GM08714 (cell line): ENCODE data around the gene DNM3.
"Not testable (repeated sequence)": the region's sequence is repeated elsewhere in the genome, so short reads cannot be mapped to it uniquely, and the experiment has no call there.

Experiments used
- H3K4me3 ChIP-seq: fragments of 200-500 bp; sonication (Bioruptor generic); 2 replicates; pipeline ENCODE4 v1.5.1; 2014; ENCODE audit warnings: mild to moderate bottlenecking, low read length, inconsistent platforms
- ZNF274 ChIP-seq: IDR thresholded peaks from 2 replicates; pipeline ENCODE4 v1.6.1; 2012; ENCODE audit warnings: mild to moderate bottlenecking, low read depth, low read length

The DNM3 gene

DNA sequence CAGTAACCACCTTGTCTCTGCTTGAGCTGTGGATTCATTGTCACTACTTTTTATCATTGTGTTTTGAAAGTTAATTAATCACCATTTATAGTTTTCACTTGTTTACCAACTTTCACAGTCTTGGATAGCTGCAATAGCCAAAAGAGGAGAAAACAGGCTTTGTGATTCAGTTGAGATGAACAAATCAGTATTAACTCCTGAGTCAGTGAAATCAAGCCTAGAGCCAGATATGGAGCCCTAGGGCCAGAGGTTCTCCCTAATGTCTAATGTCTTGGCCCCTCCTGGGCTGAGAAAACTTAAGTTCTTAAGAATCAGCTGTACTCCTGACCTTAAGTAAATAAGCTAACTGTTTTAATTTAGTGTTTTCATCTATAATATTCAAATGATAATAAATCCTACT is 228.8 kb downstream of the DNM3 start:
- no peak overlapping the region for H3K4me3 ChIP-seq
- TF ChIP-seq ZNF274: no peak

DNA sequence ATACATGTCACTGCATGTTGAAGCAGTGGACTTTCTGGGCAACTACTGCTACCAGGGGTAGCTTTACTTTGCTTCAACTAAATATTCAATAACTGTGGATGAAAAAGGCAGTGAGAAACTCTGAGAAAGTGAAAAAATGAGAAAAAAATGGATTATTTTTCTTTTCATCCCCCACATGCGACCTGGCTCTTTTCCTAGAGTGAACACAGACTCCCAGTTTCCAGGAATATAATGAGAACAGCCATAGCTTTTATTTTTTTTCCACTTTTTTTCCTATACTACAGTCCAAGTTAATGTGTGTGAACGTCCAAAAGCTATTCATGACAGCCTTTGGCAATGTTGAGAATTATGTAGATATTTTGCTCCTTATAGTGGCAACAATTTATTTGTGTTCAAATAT is 230.4 kb downstream of the DNM3 start:
- no peak overlapping the region for H3K4me3 ChIP-seq
- TF ChIP-seq ZNF274: no peak

DNA sequence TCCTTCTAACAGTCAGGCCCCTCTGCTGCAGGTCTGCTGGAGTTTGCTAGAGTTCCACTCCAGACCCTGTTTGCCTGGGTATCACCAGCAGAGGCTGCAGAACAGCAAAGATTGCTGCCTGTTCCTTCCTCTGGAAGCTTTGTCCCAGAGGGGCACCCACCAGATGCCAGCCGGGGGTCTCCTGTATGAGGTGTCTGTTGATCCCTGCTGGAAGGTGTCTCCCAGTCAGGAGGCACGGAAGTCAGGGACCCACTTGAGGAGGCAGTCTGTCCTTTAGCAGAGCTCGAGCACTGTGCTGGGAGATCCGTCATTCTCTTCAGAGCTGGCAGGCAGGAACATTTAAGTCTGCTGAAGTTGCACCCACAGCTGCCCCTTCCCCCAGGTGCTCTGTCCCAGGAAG is 238.6 kb downstream of the DNM3 start:
- not testable (repeated sequence) for H3K4me3 ChIP-seq

DNA sequence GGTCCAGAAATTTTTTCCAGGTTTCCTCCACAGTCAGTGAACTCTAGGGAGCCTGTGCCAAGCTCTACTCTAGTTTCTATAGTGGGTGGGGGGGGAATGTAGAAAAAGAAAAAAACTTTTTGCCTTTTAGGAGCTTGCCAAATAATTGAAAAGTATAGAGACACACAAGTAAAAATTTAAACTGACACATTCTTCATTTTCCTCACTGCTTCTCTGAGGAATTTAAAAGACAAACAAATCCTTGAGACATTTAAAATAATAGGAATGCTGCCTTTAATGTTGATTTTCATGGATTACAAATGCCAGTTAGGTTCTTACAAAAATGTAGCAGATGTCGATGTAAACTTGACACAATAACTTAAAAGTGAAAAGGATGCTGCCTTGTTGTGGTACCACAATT is 241.9 kb downstream of the DNM3 start:
- TF ChIP-seq ZNF274: no peak
- no peak overlapping the region for H3K4me3 ChIP-seq

DNA sequence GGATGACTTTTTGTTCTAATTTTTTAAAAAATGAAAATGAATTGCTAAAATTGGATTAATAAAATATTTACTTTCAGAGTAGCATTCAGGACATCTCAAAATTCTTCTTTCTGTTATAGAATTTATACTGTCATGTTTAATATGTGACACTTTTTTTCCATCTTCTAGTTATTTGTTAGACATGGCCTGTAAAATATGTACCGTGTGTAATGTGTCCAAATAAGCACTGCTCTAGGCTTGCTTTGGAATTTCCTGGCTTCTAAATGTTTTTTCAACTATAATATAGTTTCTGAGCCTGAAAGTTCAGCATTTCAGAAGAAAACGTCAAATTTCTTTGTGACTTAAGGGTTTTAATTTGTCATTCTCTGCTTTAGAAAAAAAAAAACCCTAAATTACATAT is 243.6 kb downstream of the DNM3 start:
- no peak overlapping the region for H3K4me3 ChIP-seq
- TF ChIP-seq ZNF274: no peak

- TF ChIP-seq ZNF274: no peak
- H3K4me3 ChIP-seq: no peak overlapping the region
These were observed 244.0 kb downstream of the DNM3 start for GRCh38 chr1:172085317-172085716.

- TF ChIP-seq ZNF274: no peak
- H3K4me3 ChIP-seq: no peak overlapping the region
These were observed 244.8 kb downstream of the DNM3 start for GRCh38 chr1:172086137-172086536.

GRCh38 chr1:172088256-172088655 is 247.0 kb downstream of the DNM3 start:
- TF ChIP-seq ZNF274: no peak
- H3K4me3 ChIP-seq: no peak overlapping the region

GRCh38 chr1:172089768-172090510 is 248.6 kb downstream of the DNM3 start:
- H3K4me3 ChIP-seq: no peak overlapping the region
- TF ChIP-seq ZNF274: no peak

DNA sequence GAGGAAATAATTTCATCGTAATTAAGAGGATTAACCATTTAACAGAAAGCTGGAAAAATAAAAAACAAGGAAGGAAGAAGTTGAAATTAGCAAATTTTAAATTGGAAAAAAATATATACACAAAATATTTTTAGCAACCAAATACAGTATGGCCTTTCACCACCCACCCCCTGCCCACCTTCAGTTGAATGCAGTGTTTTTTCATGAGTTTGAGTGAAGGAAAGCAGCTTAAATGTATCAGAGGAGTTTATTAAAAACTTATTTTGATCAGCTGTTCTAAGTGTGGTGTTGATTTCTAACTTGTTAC is 249.2 kb downstream of the DNM3 start:
- no peak for TF ChIP-seq ZNF274
- H3K4me3 ChIP-seq: no peak overlapping the region

GRCh38 chr1:172095846-172096245 is 254.5 kb downstream of the DNM3 start:
- no peak for TF ChIP-seq ZNF274
- H3K4me3 ChIP-seq: no peak overlapping the region

DNA sequence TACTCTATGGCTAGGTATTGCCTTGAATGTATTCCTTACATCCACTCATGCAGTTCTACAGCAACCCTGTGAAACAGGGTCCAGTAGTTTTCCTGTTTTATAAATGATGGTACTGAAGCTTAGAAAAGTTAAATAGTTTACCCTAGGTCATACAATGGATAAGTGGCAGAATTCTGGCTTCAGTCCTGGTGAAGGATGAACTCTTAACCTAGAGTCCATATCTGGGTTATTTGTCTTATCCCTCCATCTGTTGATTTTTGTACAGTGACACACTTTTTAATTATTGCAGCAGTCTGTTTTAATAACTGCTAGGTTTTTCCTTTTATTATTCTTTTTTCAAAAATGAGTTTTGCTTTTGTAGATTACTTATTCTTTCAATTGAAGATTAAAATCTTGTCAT is 263.9 kb downstream of the DNM3 start:
- no peak for TF ChIP-seq ZNF274
- no peak overlapping the region for H3K4me3 ChIP-seq

DNA sequence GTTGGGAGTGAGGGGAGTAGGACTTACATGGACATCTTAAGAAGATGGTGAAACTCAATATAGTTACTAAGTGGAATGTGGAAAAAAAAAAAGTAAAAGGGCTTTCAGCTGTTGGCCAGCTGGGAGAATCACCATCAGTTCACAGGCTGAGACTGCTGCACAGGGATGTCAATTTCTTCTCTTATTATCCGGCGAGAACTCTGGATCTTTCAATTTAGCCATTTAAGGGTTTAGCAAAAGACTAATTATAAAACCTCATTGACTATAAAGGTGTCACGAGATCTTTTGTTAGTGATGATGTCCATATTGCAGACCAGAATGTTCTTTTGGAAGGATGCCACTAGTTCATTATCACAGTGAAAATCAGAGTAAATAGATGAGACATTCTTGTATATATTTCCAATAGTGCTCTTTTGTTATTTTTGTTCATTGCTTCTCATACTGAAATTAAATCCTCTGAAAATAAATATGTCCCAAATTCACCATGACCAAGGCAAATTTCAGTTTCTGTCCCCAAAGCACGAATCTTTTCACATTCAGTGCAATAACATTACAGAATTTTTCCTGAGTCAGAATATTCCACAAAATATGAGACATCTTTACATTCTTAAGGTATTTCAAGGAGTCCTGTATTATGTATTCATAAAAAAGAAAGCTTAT is 266.1 kb downstream of the DNM3 start:
- H3K4me3 ChIP-seq: no peak overlapping the region

GRCh38 chr1:172108161-172108893 is 267.0 kb downstream of the DNM3 start:
- H3K4me3 ChIP-seq: no peak overlapping the region
- TF ChIP-seq ZNF274: no peak

More for the DNA sequence above, 266.1 kb downstream of the DNM3 start:
- TF ChIP-seq ZNF274: no peak

DNA sequence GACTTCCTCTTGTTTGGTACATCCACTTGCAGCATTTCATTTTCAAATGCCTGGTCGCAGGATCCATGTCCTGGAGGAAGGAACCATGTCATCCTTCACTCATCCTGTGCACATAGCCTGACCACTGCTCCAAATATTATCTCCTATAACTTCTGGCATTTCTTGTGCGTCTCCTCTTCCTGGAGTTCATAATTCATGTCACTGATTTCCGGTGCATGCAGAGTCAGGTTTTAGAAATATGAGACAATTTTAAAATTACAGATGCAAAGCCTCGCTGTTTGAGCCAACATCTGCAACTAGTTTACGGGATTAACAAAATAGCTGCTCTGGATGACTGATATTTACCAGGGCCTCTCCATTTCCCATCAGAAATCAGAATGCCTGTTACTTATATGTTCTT is 268.1 kb downstream of the DNM3 start:
- no peak for TF ChIP-seq ZNF274
- no peak overlapping the region for H3K4me3 ChIP-seq

GRCh38 chr1:172112576-172112975 is 271.3 kb downstream of the DNM3 start:
- no peak for TF ChIP-seq ZNF274
- H3K4me3 ChIP-seq: no peak overlapping the region
